Heart right ventricle (tissue), 16 donors: Measurements from ENCODE around the gene MRPL45. TPM values are rescaled to one million over a fixed set of nuclear protein-coding genes. Genes with fewer than 3 reads are reported as not detected.

Experiments
- ATAC-seq, 8 donors: fragments of 200-7000 bp; cut with Tn5 transposase; one replicate each; pipeline ENCODE4 v1.9.1; 2020; ENCODE audit warnings: mild to moderate bottlenecking in 8 of 8, moderate library complexity in 8 of 8, moderate number of reproducible peaks in 1 of 8
- DNase-seq, 2 donors: peaks; one replicate each; pipeline ENCODE4 v3.0.0-alpha.2; 2020
- H3K27ac ChIP-seq, 10 donors: fragments of 200-600 bp; sonication (generic) in 2 of 10; one replicate each; pipeline versions ENCODE4 v1.5.0 to v1.8.0; 2020 to 2022; ENCODE audit warnings: mild to moderate bottlenecking in 3 of 10
- H3K27me3 ChIP-seq, 7 donors: fragments of 200-600 bp; one replicate each; pipeline ENCODE4 v1.8.0; 2021 to 2022; ENCODE audit warnings: mild to moderate bottlenecking in 2 of 7
- H3K36me3 ChIP-seq, 9 donors: fragments of 200-600 bp; sonication (generic) in 1 of 9; one replicate each; pipeline versions ENCODE4 v1.5.0 to v1.8.0; 2020 to 2022; ENCODE audit warnings: mild to moderate bottlenecking in 2 of 9
- H3K4me1 ChIP-seq, 9 donors: fragments of 200-600 bp; sonication (generic) in 1 of 9; one replicate each; pipeline versions ENCODE4 v1.5.0 to v1.8.0; 2020 to 2022; ENCODE audit warnings: mild to moderate bottlenecking in 4 of 9
- H3K4me3 ChIP-seq, 10 donors: fragments of 200-600 bp; sonication (generic) in 2 of 10; one replicate each; pipeline versions ENCODE4 v1.5.0 to v1.8.0; 2020 to 2022; ENCODE audit warnings: mild to moderate bottlenecking in 7 of 10, moderate library complexity in 2 of 10
- H3K9me3 ChIP-seq, 11 donors: fragments of 200-600 bp in 10 of 11; sonication (generic) in 2 of 11; one replicate each; pipeline versions ENCODE4 v1.5.0 to v1.8.0; 2013 to 2022; ENCODE audit warnings: mild to moderate bottlenecking in 2 of 11, control low read depth in 1 of 11, moderate library complexity in 1 of 11
- CTCF ChIP-seq, 9 donors: fragments of 200-600 bp; sonication (generic) in 2 of 9; IDR thresholded peaks; one replicate each; pipeline versions ENCODE4 v1.5.0 to v1.8.0; 2021 to 2022; ENCODE audit warnings: antibody characterized with exemption in 9 of 9, mild to moderate bottlenecking in 5 of 9, moderate library complexity in 1 of 9
- WGBS, 2 donors: extraction: QIAGEN DNeasy Blood & Tissue Kit; methylation state at CpG; one replicate each; pipeline ENCODE4 v1.1.7; 2013; ENCODE audit warnings: inconsistent platforms in 1 of 2; 5-methylcytosine and 5-hydroxymethylcytosine counted together
- intact Hi-C, 10 donors: fragments of 100-400 bp; cut with DNase I; formaldehyde crosslinking; loops; one replicate each; pipeline versions ENCODE4 v1.11.1 to v1.14.2; 2022
- polyA plus RNA-seq, 2 donors: library from polyadenylated mRNA; stranded (reverse); fragments of 200-250 nt; gene quantifications; one replicate each; pipeline ENCODE4 v1.2.3, GENCODE V29; 2013
- total RNA-seq, 10 donors: library from RNA; stranded (reverse); fragmentation: NEBNext Ultra II Directional in 3 of 10; extraction: Animal tissue kit (Norgen Biotek cat#: 25700) in 3 of 10; gene quantifications; one replicate each; pipeline versions ENCODE4 v1.2.1 to v1.2.4, GENCODE V29; 2021 to 2023
- donor health status: Arrhythmogenic right ventricular cardiomyopathy.
- donor health status: ischemic (EF 13 %, LVEDD 7.1; RV severe dilation, severe dysfunction).
- donor health status: healthy with polysubstance abuse.
- donor health status: DM: no; HTN: yes; CAD: no.
- donor health status: DM: no; HTN: no; CAD: no.
- donor health status: ischemic (EF 25% LVEDD 6.9; RV normal size, moderate dysfunction).
- donor health status: ischemic (EF 25% LVEDD 5.7; RV mildly dilated, moderate dysfunction).
- donor health status: healthy.
- donor health status: DM: yes; HTN: yes; CAD: no.
- donor health status: Ischemic cardiomyopathy.
- donor health status: ischemic (EF 35%, LVEDD 5.7; RV mildly dilated, moderate dysfunction).
- donor health status: nonischemic (EF 11% LVEDD 7.7; RV severe dilation, severe dysfunction).
- donor health status: DM: yes; HTN: yes; CAD: no.
- donor health status: PGD.
- donor health status: ischemic (EF 29% LVEDD 5.4; RV normal size, mild dysfunction).
- donor health status: nonischemic (EF 23%, LVEDD 6.1; RV moderate dilation, normal function).

Gene MRPL45
- total and polyA plus RNA-seq, 12 donors: 16.0 to 44.6 (median 38.1) TPM

- Histone ChIP-seq H3K36me3 (no peaks in the 10 kb centered on the region), H3K4me1 (peaks cover 0 to 13% (median 0%) of the 10 kb centered on the region in 9 donors), H3K4me3 (no peak overlapping the region), H3K27ac (no peak overlapping the region), H3K9me3 (no peaks in the 10 kb centered on the region), H3K27me3 (peaks cover 0 to 14% (median 0%) of the 10 kb centered on the region in 7 donors)
- TF ChIP-seq CTCF (IDR thresholded peaks at IDR 0.05): no peak
- intact Hi-C loops: no loop called here
- no peak for DNase-seq
- no peak for ATAC-seq
- WGBS, 2 donors: 93 to 96% methylated on average over 7 of the region's 7 CpGs
Measured at GRCh38 chr17:38345743-38346142, 48.8 kb downstream of the MRPL45 start.

GRCh38 chr17:38349097-38349730, 52.2 kb downstream of the MRPL45 start:
- H3K27me3 ChIP-seq: peaks cover 0 to 8% (median 0%) of the 10 kb centered on the region in 7 donors
- intact Hi-C loops: loop anchor here in 7 of 10 donors (1.0 to 2.0 kb wide), 3 partner anchors 65 to 66 kb away; no protein-coding TSS in a partner anchor
- DNase-seq (peak; percentile 84 to 87), ATAC-seq (peak; percentile 25 to 68 (median 50))
- no peak overlapping the region for H3K27ac ChIP-seq
- TF ChIP-seq CTCF (IDR thresholded peaks at IDR 0.05): peak; percentile 79 to 96 (median 92)
- 13 to 17% methylated on average over 8 of the region's 8 CpGs for WGBS, 2 donors
- no peaks in the 10 kb centered on the region for H3K36me3 ChIP-seq
- no peaks in the 10 kb centered on the region for H3K9me3 ChIP-seq
- H3K4me1 ChIP-seq: peaks cover 0 to 26% (median 13%) of the 10 kb centered on the region in 9 donors
- no peak overlapping the region for H3K4me3 ChIP-seq

- WGBS, 2 donors: 96 to 97% methylated on average over 2 of the region's 2 CpGs
- no peak overlapping the region for H3K27ac ChIP-seq
- intact Hi-C loops: loop anchor here in 3 of 10 donors (1.0 to 10.0 kb wide), 3 partner anchors 64 to 845 kb away; partner anchors contain the start of gene CACNB1 (in 1 of the 3)
- H3K4me1 ChIP-seq: peaks cover 0 to 34% (median 21%) of the 10 kb centered on the region in 9 donors
- DNase-seq (no peak), ATAC-seq (no peak)
- no peak overlapping the region for H3K4me3 ChIP-seq
- H3K9me3 ChIP-seq: no peaks in the 10 kb centered on the region
- no peak for TF ChIP-seq CTCF (IDR thresholded peaks at IDR 0.05)
- no peaks in the 10 kb centered on the region for H3K36me3 ChIP-seq
- H3K27me3 ChIP-seq: peaks cover 0 to 6% (median 0%) of the 10 kb centered on the region in 7 donors
Measured at GRCh38 chr17:38350035-38350434, 53.1 kb downstream of the MRPL45 start.

- Histone ChIP-seq H3K9me3 (no peaks in the 10 kb centered on the region), H3K4me3 (peak within 1 kb of the TSS; percentile 78 to 96 (median 94)), H3K4me1 (peaks cover 5 to 49% (median 37%) of the 10 kb centered on the region in 9 donors), H3K27ac (peak within 1 kb of the TSS; percentile 52 to 93 (median 87)), H3K27me3 (no peaks in the 10 kb centered on the region), H3K36me3 (no peaks in the 10 kb centered on the region)
- intact Hi-C loops: loop anchor here in 3 of 10 donors (2.0 to 10.0 kb wide), 3 partner anchors 63 to 843 kb away; partner anchors contain the start of gene CACNB1 (in 1 of the 3)
- ATAC-seq (peak; percentile 96 to 98 (median 97)), DNase-seq (peak; percentile 95 to 97)
- 4 to 5% methylated on average over 64 to 78 of the region's 84 CpGs for WGBS, 2 donors
- no peak for TF ChIP-seq CTCF (IDR thresholded peaks at IDR 0.05)
Measured at GRCh38 chr17:38351412-38352222, 54.6 kb downstream of the MRPL45 start, which contains the start of gene SOCS7. SOCS7 (plus strand) TSS chr17:38351844; CDS start chr17:38352053, 209 bp downstream.
